ENCODE results near the gene TBPL1. TPM values are rescaled to one million over a fixed set of nuclear protein-coding genes. Genes with fewer than 3 reads are reported as not detected.

TBPL1 gene
- total RNA-seq, 1 donor from 2014 or later = 18.9 TPM

DNA sequence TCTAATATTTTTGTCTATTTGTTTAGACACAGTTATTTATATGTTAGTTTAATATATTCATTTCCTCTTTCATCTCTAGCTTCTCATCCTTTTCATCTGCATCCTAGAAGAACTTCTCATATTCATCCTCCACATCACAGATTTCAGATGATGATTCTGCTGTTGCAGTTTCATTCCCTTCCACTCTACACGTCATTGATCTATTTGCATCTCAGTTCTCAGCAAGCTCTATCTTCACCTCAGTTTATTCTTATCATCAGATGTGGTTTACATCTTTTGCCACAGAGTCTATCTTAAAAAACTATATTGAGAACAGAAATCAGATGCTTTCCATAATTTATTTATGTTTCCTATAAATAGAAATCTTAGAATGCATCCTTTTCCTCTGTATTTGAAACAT lies 86.1 kb downstream of the TBPL1 start:
- no peak for DNase-seq (ENCODE audit: low read depth, low spot score)

Other genes with a start within 250 kb of the TBPL1 start
- not detected in 2 replicates for gene TCF21, start 64.1 kb upstream of the TBPL1 start, total RNA-seq
- 0.20 and 0.42 TPM in 2 replicates for gene SLC2A12, start 99.4 kb downstream of the TBPL1 start, total RNA-seq

Measured in pulmonary artery endothelial cell (primary cell).